Neural cell (in vitro differentiated cells): ENCODE measurements around the gene RSRC1.

Source experiments
- CTCF ChIP-seq: fragments of 450-650 bp; IDR thresholded peaks from 2 replicates; pipeline ENCODE4 v1.5.1; 2014; ENCODE audit warnings: antibody characterized with exemption, mild to moderate bottlenecking, moderate library complexity; ENCODE audit not compliant: poor library complexity, severe bottlenecking
- POLR2AphosphoS5 ChIP-seq: IDR thresholded peaks from 2 replicates; pipeline ENCODE4 v1.6.1; 2012

GRCh38 chr3:158431829-158432228, 321.9 kb downstream of the RSRC1 start:
- no peak for TF ChIP-seq POLR2AphosphoS5
- no peak for TF ChIP-seq CTCF
